DLD1 (cell line): ENCODE measurements around the gene B4GALNT4.
"Not testable (repeated sequence)": the region's sequence is repeated elsewhere in the genome, so short reads cannot be mapped to it uniquely, and the experiment has no call there.

Experiments
- in situ Hi-C: cut with HindIII; loops from 2 replicates; pipeline ENCODE4 v1.10.0; 2017; ENCODE audit warnings: low sequenced_read_pairs

Gene B4GALNT4

GRCh38 chr11:404551-405264 is 35.4 kb downstream of the B4GALNT4 start:
- in situ Hi-C loops, result no loop called here

GRCh38 chr11:405323-405953 is 36.1 kb downstream of the B4GALNT4 start:
- in situ Hi-C loops, result no loop called here

- in situ Hi-C loops, result no loop called here
These were observed 36.9 kb downstream of the B4GALNT4 start for GRCh38 chr11:405954-406795.

- in situ Hi-C loops, result no loop called here
These were observed 37.7 kb downstream of the B4GALNT4 start for GRCh38 chr11:406796-407650.

- in situ Hi-C loops, result no loop called here
These were observed 38.4 kb downstream of the B4GALNT4 start for GRCh38 chr11:407651-408123.

GRCh38 chr11:408154-409007 is 39.1 kb downstream of the B4GALNT4 start:
- in situ Hi-C loops, result no loop called here

- in situ Hi-C loops, result no loop called here
These were observed 39.8 kb downstream of the B4GALNT4 start for GRCh38 chr11:409008-409599.

- in situ Hi-C loops, result no loop called here
These were observed 40.5 kb downstream of the B4GALNT4 start for GRCh38 chr11:409600-410483.

GRCh38 chr11:410711-411110 is 41.4 kb downstream of the B4GALNT4 start:
- in situ Hi-C loops, result not testable (repeated sequence)

- in situ Hi-C loops, result not testable (repeated sequence)
These were observed 42.2 kb downstream of the B4GALNT4 start for GRCh38 chr11:411520-411919.

- in situ Hi-C loops, result no loop called here
These were observed 43.4 kb downstream of the B4GALNT4 start for GRCh38 chr11:412641-413119.

GRCh38 chr11:413120-414081 is 44.1 kb downstream of the B4GALNT4 start:
- in situ Hi-C loops, result no loop called here

- in situ Hi-C loops, result no loop called here
These were observed 45.1 kb downstream of the B4GALNT4 start for GRCh38 chr11:414318-414857.

- in situ Hi-C loops, result no loop called here
These were observed 46.3 kb downstream of the B4GALNT4 start for GRCh38 chr11:415640-416041.

- in situ Hi-C loops, result no loop called here
These were observed 46.9 kb downstream of the B4GALNT4 start for GRCh38 chr11:416051-416756.
